B cell (primary cell): ENCODE data around the gene PHLDB3. TPM values are rescaled to one million over a fixed set of nuclear protein-coding genes. Genes with fewer than 3 reads are reported as not detected.
A peak's percentile ranks its signal among the peaks of the same experiment; 100 is the strongest.
"Not testable (repeated sequence)": the region's sequence is repeated elsewhere in the genome, so short reads cannot be mapped to it uniquely, and the experiment has no call there.

ENCODE experiments used
- ATAC-seq: fragments of 200-7000 bp; cut with Tn5 transposase; one replicate; pipeline ENCODE4 v1.10.0; 2021; ENCODE audit warnings: low read depth, mild to moderate bottlenecking, moderate number of reproducible peaks, moderate library complexity
- CTCF ChIA-PET: fragments of 350-600 bp; sonication (Branson Sonifier 250); formaldehyde crosslinking; loops from one replicate; lab custom pipeline; 2021; ENCODE audit warnings: antibody characterized with exemption, inconsistent platforms; lab: Charles Lee
- POLR2A ChIA-PET: fragments of 350-600 bp; sonication (Branson Sonifier 250); formaldehyde crosslinking; loops from one replicate; lab custom pipeline; 2021; ENCODE audit warnings: antibody characterized with exemption; lab: Charles Lee
- DNase-seq: peaks from one replicate; pipeline ENCODE4 v3.0.0; 2013
- H2AFZ ChIP-seq: 2 replicates; pipeline ENCODE4 v1.6.1; 2012; ENCODE audit warnings: mild to moderate bottlenecking, low read depth, low read length; ENCODE audit not compliant: insufficient read depth, poor library complexity, severe bottlenecking
- H3K27ac ChIP-seq, 2 donors: 1 replicate in 1 of 2; 2 replicates in 1 of 2; pipeline ENCODE4 v1.5.1; 2012 to 2013; ENCODE audit warnings: low read length in 2 of 2, mild to moderate bottlenecking in 2 of 2, moderate library complexity in 1 of 2
- H3K27me3 ChIP-seq, 4 experiments: fragments of 200-600 bp in 1 of 4; sonication (generic) in 1 of 4; replicated peaks in 1 of 4; 1 replicate in 2 of 4; 2 replicates in 2 of 4; pipeline versions ENCODE4 v1.6.1 to v1.7.0; 2013 to 2016; ENCODE audit warnings: low read length in 3 of 4, mild to moderate bottlenecking in 2 of 4, mixed read lengths in 1 of 4, moderate library complexity in 1 of 4; ENCODE audit not compliant: insufficient read depth in 4 of 4, control insufficient read depth in 3 of 4; ENCODE audit errors: control extremely low read depth in 1 of 4
- H3K36me3 ChIP-seq, 2 experiments: replicated peaks in 1 of 2; 1 replicate in 1 of 2; 2 replicates in 1 of 2; pipeline versions ENCODE4 v1.6.1 to v1.7.1; 2013; ENCODE audit warnings: low read length in 1 of 2; ENCODE audit not compliant: insufficient read depth in 2 of 2, control insufficient read depth in 1 of 2; ENCODE audit errors: control extremely low read depth in 1 of 2, extremely low read depth in 1 of 2
- H3K4me1 ChIP-seq, 2 donors: fragments of 200-600 bp in 1 of 2; sonication (generic) in 1 of 2; 1 replicate in 1 of 2; 2 replicates in 1 of 2; pipeline versions ENCODE4 v1.5.1 to v1.6.1; 2013 to 2017; ENCODE audit warnings: low read length in 2 of 2; ENCODE audit not compliant: control insufficient read depth in 2 of 2, insufficient read depth in 2 of 2
- H3K4me2 ChIP-seq: replicated peaks from 2 replicates; pipeline ENCODE3; 2012; ENCODE audit warnings: mild to moderate bottlenecking, low read depth, low read length; ENCODE audit not compliant: poor library complexity, severe bottlenecking
- H3K4me3 ChIP-seq, 5 experiments: fragments of 200-600 bp in 1 of 5; sonication (generic) in 1 of 5; 1 replicate in 3 of 5; 2 replicates in 2 of 5; pipeline versions ENCODE4 v1.5.1 to v1.7.0; 2011 to 2016; ENCODE audit warnings: low read length in 4 of 5, mild to moderate bottlenecking in 4 of 5, low read depth in 2 of 5, control low read depth in 1 of 5, moderate library complexity in 1 of 5; ENCODE audit not compliant: insufficient read depth in 1 of 5; ENCODE audit errors: control extremely low read depth in 1 of 5, extremely low read depth in 1 of 5
- H3K79me2 ChIP-seq: fragments of 200-600 bp; sonication (generic); one replicate; pipeline ENCODE4 v1.6.0; 2016; ENCODE audit warnings: low read length; ENCODE audit not compliant: control insufficient read depth, insufficient read depth
- H3K9ac ChIP-seq: fragments of 200-600 bp; sonication (generic); 2 replicates; pipeline ENCODE4 v1.6.1; 2017; ENCODE audit warnings: mild to moderate bottlenecking, low read length, moderate library complexity
- H3K9me3 ChIP-seq, 3 donors: one replicate each; pipeline versions ENCODE4 v1.6.1 to v1.7.1; 2013; ENCODE audit warnings: low read length in 2 of 3; ENCODE audit not compliant: control insufficient read depth in 2 of 3, insufficient read depth in 1 of 3; ENCODE audit errors: control extremely low read depth in 1 of 3
- H4K20me1 ChIP-seq: 2 replicates; pipeline ENCODE4 v1.6.0; 2012; ENCODE audit warnings: mild to moderate bottlenecking, low read length; ENCODE audit not compliant: insufficient read depth, control insufficient read depth, poor library complexity, severe bottlenecking
- H3K27ac Mint-ChIP-seq: one replicate; pipeline ENCODE4 v1.8.0; 2021; ENCODE audit warnings: mixed read lengths
- H3K27me3 Mint-ChIP-seq: one replicate; pipeline ENCODE4 v1.8.0; 2021; ENCODE audit warnings: mixed read lengths
- H3K4me1 Mint-ChIP-seq: one replicate; pipeline ENCODE4 v1.8.0; 2021; ENCODE audit warnings: mixed read lengths
- H3K4me3 Mint-ChIP-seq: one replicate; pipeline ENCODE4 v1.8.0; 2021; ENCODE audit warnings: mixed read lengths
- H3K9me3 Mint-ChIP-seq: one replicate; pipeline ENCODE4 v1.8.0; 2022; ENCODE audit warnings: mixed read lengths; ENCODE audit not compliant: insufficient read depth
- EZH2 ChIP-seq: IDR thresholded peaks from 2 replicates; pipeline ENCODE4 v1.6.1; 2012; ENCODE audit warnings: borderline replicate concordance, low read depth, mild to moderate bottlenecking, moderate library complexity, low read length; ENCODE audit not compliant: insufficient read depth, poor library complexity, severe bottlenecking
- whole genome bisulfite sequencing: methylation state at CpG from one replicate; pipeline ENCODE4 v1.1.5; 2013; ENCODE audit warnings: missing lambda C conversion rate; ENCODE audit not compliant: insufficient coverage; 5-methylcytosine and 5-hydroxymethylcytosine counted together
- intact Hi-C: fragments of 100-400 bp; cut with micrococcal nuclease; formaldehyde crosslinking; loops from one replicate; pipeline ENCODE4 v1.10.0; 2022
- polyA plus RNA-seq: library from polyadenylated mRNA; depleted of rRNA; stranded (reverse); fragments of >200 nt; gene quantifications from 2 replicates; pipeline ENCODE4 v1.2.3, GENCODE V29; 2012
- total RNA-seq, 2 donors: library from RNA; stranded (reverse); fragments of 120-200 nt in 1 of 2; gene quantifications; 1 replicate in 1 of 2; 2 replicates in 1 of 2; pipeline versions ENCODE4 v1.2.3 to v1.2.4, GENCODE V29; 2013 to 2022
- TF ChIP-seq, protein P1 (sequence below): fragments of 200-600 bp; IDR thresholded peaks from one replicate; pipeline ENCODE4 v1.8.0; 2022; ENCODE audit warnings: antibody characterized with exemption, mild to moderate bottlenecking

The PHLDB3 gene
- total and polyA plus RNA-seq, 2 donors (not counting 1 experiment from before 2014, with no cell fraction given): 10.2 to 30.7 TPM

- Histone ChIP-seq H3K36me3 (no peaks in the 10 kb centered on the region), H3K27ac (peak overlapping the region in 1 of 2 donors; percentile 63), H3K27me3 (no peaks in the 10 kb centered on the region), H4K20me1 (no peaks in the 10 kb centered on the region), H3K9ac (peak overlapping the region; percentile 80), H3K79me2 (peaks cover 11% of the 10 kb centered on the region), H3K4me2 (peak overlapping the region; percentile 92), H2AFZ (peak overlapping the region; percentile 95), H3K9me3 (no peaks in the 10 kb centered on the region), H3K4me1 (peaks cover 19 to 30% of the 10 kb centered on the region in 2 donors), H3K4me3 (peak overlapping the region in 4 of 5 experiments; percentile 59 to 78 (median 73))
- ChIA-PET CTCF (interaction anchor here (0.6 to 14.1 kb wide), 9 partner anchors 8 to 200 kb away, joined by 3 to 644 read pairs (median 4); partner anchors contain the start of genes PHLDB3 and ZNF575), POLR2A (interaction anchor here (0.7 to 1.7 kb wide), 4 partner anchors 7 to 1581 kb away, joined by 3 to 7 read pairs (median 5); no protein-coding TSS in a partner anchor)
- WGBS: 2% methylated on average over 11 of the region's 12 CpGs
- intact Hi-C loops: no loop called here
- Mint-ChIP-seq H3K27me3 (no peaks in the 10 kb centered on the region), H3K4me3 (peak overlapping the region; percentile 98), H3K27ac (peak overlapping the region; percentile 37), H3K4me1 (peaks cover 29% of the 10 kb centered on the region), H3K9me3 (no peaks in the 10 kb centered on the region)
- DNase-seq: peak; percentile 49
- no peak for TF ChIP-seq EZH2
- TF ChIP-seq, protein P1, sequence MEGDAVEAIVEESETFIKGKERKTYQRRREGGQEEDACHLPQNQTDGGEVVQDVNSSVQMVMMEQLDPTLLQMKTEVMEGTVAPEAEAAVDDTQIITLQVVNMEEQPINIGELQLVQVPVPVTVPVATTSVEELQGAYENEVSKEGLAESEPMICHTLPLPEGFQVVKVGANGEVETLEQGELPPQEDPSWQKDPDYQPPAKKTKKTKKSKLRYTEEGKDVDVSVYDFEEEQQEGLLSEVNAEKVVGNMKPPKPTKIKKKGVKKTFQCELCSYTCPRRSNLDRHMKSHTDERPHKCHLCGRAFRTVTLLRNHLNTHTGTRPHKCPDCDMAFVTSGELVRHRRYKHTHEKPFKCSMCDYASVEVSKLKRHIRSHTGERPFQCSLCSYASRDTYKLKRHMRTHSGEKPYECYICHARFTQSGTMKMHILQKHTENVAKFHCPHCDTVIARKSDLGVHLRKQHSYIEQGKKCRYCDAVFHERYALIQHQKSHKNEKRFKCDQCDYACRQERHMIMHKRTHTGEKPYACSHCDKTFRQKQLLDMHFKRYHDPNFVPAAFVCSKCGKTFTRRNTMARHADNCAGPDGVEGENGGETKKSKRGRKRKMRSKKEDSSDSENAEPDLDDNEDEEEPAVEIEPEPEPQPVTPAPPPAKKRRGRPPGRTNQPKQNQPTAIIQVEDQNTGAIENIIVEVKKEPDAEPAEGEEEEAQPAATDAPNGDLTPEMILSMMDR: no peak
- ATAC-seq: peak; percentile 32
Measured at GRCh38 chr19:43524922-43525835, 20.6 kb upstream of the PHLDB3 start.

GRCh38 chr19:43523696-43524095 is 19.1 kb upstream of the PHLDB3 start:
- H3K27me3 ChIP-seq, H3K4me3 Mint-ChIP-seq, H3K27me3 Mint-ChIP-seq, H3K9ac ChIP-seq, ATAC-seq, H3K36me3 ChIP-seq, H3K9me3 Mint-ChIP-seq, H3K4me2 ChIP-seq, H3K4me3 ChIP-seq, H2AFZ ChIP-seq, H3K27ac ChIP-seq, intact Hi-C loops, DNase-seq, H4K20me1 ChIP-seq, H3K9me3 ChIP-seq, H3K27ac Mint-ChIP-seq: not testable (repeated sequence)
- Histone ChIP-seq H3K4me1 (peaks cover 27 to 40% of the 10 kb centered on the region in 2 donors), H3K79me2 (peaks cover 11% of the 10 kb centered on the region)
- CTCF ChIA-PET: interaction anchor here (0.7 to 14.1 kb wide), 7 partner anchors 9 to 91 kb away, joined by 3 to 644 read pairs (median 6); partner anchors contain the start of genes PHLDB3 and ZNF575
- WGBS: 100% methylated on average over 6 of the region's 8 CpGs
- H3K4me1 Mint-ChIP-seq: peaks cover 35% of the 10 kb centered on the region
- POLR2A ChIA-PET: interaction anchor here (1.7 kb wide), 1 partner anchor 9 kb away, joined by 3 read pairs; no protein-coding TSS in a partner anchor
